ENCODE results near the gene FGF12.
"Not testable (repeated sequence)": the region's sequence is repeated elsewhere in the genome, so short reads cannot be mapped to it uniquely, and the experiment has no call there.

The FGF12 gene

GRCh38 chr3:192711126-192711525, 16.2 kb downstream of the FGF12 start:
- H3K18ac ChIP-seq (ENCODE audit: low read depth in 1 of 2, low read length in 2 of 2); H3K4me1 ChIP-seq (ENCODE audit: control insufficient read depth, insufficient read depth, low read depth, low read length); H3K9me3 ChIP-seq (ENCODE audit: control insufficient read depth, low read length); DNase-seq; H3K23ac ChIP-seq (ENCODE audit: low read length in 2 of 2); H3K14ac ChIP-seq (ENCODE audit: low read length in 2 of 2); H2BK12ac ChIP-seq (ENCODE audit: low read length in 2 of 2); H2BK15ac ChIP-seq (ENCODE audit: low read depth, poor library complexity, severe bottlenecking); H3K4ac ChIP-seq (ENCODE audit: low read depth in 1 of 2, low read length in 2 of 2); H3K4me2 ChIP-seq (ENCODE audit: low read length, poor library complexity, severe bottlenecking); H3K27me3 ChIP-seq (ENCODE audit: control insufficient read depth in 1 of 2, insufficient read depth in 1 of 2, low read length in 2 of 2); H3K4me3 ChIP-seq (ENCODE audit: insufficient read depth in 1 of 2, low read depth in 1 of 2, low read length in 2 of 2); H2BK5ac ChIP-seq (ENCODE audit: low read depth, low read length, poor library complexity, severe bottlenecking); H2AFZ ChIP-seq (ENCODE audit: low read depth, low read length); H2BK120ac ChIP-seq (ENCODE audit: low read depth, low read length); H3K36me3 ChIP-seq (ENCODE audit: control insufficient read depth in 1 of 2, insufficient read depth in 2 of 2, low read depth in 1 of 2, low read length in 2 of 2); H4K91ac ChIP-seq (ENCODE audit: low read length); H4K8ac ChIP-seq (ENCODE audit: low read length); H3K27ac ChIP-seq (ENCODE audit: low read length, poor library complexity, severe bottlenecking); H3K79me1 ChIP-seq (replicated peaks; ENCODE audit: low read length, poor library complexity, severe bottlenecking); H3K9ac ChIP-seq (ENCODE audit: low read length); H2AK5ac ChIP-seq (ENCODE audit: low read length, severe bottlenecking): not testable (repeated sequence)
- WGBS = 93% methylated on average over 19 of the region's 22 CpGs

DNA sequence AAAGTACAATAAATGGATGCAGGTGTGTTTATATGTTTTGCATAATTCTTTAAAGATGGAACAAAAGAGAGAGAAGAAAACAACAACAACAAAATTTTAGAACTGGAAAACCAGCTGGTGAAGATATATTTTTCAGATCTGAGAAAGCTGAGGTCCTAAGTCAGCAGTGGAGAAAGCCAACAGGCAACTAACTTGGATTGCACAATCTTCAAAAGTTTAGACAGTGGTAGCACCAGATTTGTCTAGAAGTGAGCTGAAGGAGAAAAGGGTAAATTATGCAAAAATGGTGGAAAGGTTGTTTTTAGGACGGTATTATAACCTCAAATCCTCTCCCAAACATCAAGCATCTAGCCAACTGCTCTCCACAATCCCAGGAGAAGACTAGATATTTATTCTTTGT, 17.0 kb downstream of the FGF12 start:
- Histone ChIP-seq H3K4me3 (ENCODE audit: insufficient read depth in 1 of 2, low read depth in 1 of 2, low read length in 2 of 2) (no peak overlapping the region), H3K4me2 (ENCODE audit: low read length, poor library complexity, severe bottlenecking) (no peak overlapping the region), H3K36me3 (ENCODE audit: control insufficient read depth in 1 of 2, insufficient read depth in 2 of 2, low read depth in 1 of 2, low read length in 2 of 2) (no peaks in the 10 kb centered on the region), H3K18ac (ENCODE audit: low read depth in 1 of 2, low read length in 2 of 2) (no peak overlapping the region), H3K14ac (ENCODE audit: low read length in 2 of 2) (no peak overlapping the region), H2BK120ac (ENCODE audit: low read depth, low read length) (no peak overlapping the region), H3K79me1 (replicated peaks; ENCODE audit: low read length, poor library complexity, severe bottlenecking) (no peaks in the 10 kb centered on the region), H3K4ac (ENCODE audit: low read depth in 1 of 2, low read length in 2 of 2) (no peak overlapping the region), H3K9me3 (ENCODE audit: control insufficient read depth, low read length) (no peaks in the 10 kb centered on the region), H2BK5ac (ENCODE audit: low read depth, low read length, poor library complexity, severe bottlenecking) (no peak overlapping the region), H3K27ac (ENCODE audit: low read length, poor library complexity, severe bottlenecking) (no peak overlapping the region), H4K91ac (ENCODE audit: low read length) (no peak overlapping the region), H3K23ac (ENCODE audit: low read length in 2 of 2) (no peak overlapping the region), H2BK15ac (ENCODE audit: low read depth, poor library complexity, severe bottlenecking) (no peak overlapping the region), H3K4me1 (ENCODE audit: control insufficient read depth, insufficient read depth, low read depth, low read length) (no peaks in the 10 kb centered on the region), H2AFZ (ENCODE audit: low read depth, low read length) (no peak overlapping the region), H4K8ac (ENCODE audit: low read length) (no peak overlapping the region), H3K9ac (ENCODE audit: low read length) (no peak overlapping the region), H2BK12ac (ENCODE audit: low read length in 2 of 2) (no peak overlapping the region), H3K27me3 (ENCODE audit: control insufficient read depth in 1 of 2, insufficient read depth in 1 of 2, low read length in 2 of 2) (no peaks in the 10 kb centered on the region), H2AK5ac (ENCODE audit: low read length, severe bottlenecking) (no peak overlapping the region)
- no CpG with 5 or more reads among the region's 1 CpG for WGBS
- no peak for DNase-seq

DNA sequence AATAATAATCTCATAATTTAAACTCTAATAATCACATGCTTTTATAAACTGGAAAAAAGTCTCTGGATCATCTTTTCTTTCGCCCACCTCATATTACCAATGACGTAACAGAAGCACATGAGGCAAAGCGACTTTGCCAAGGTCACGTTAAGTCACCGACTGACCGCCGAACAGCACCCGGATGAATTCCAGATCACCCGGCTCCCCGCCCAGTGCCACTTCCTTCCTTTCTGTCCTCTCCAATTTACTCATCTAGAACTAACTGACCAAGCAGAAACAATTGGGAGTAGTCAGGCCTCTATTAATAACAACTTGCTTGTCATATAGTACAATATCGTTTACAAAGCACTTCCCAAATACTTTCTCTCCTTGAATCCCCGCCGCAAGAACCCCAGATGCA, 21.1 kb downstream of the FGF12 start:
- H3K27ac ChIP-seq (ENCODE audit: low read length, poor library complexity, severe bottlenecking) = no peak overlapping the region
- H2BK120ac ChIP-seq (ENCODE audit: low read depth, low read length) = no peak overlapping the region
- no peaks in the 10 kb centered on the region for H3K4me1 ChIP-seq (ENCODE audit: control insufficient read depth, insufficient read depth, low read depth, low read length)
- WGBS = 90% methylated on average over 13 of the region's 13 CpGs
- H3K36me3 ChIP-seq (ENCODE audit: control insufficient read depth in 1 of 2, insufficient read depth in 2 of 2, low read depth in 1 of 2, low read length in 2 of 2) = no peaks in the 10 kb centered on the region
- H3K18ac ChIP-seq (ENCODE audit: low read depth in 1 of 2, low read length in 2 of 2) = no peak overlapping the region
- H3K79me1 ChIP-seq (replicated peaks; ENCODE audit: low read length, poor library complexity, severe bottlenecking) = no peaks in the 10 kb centered on the region
- H4K8ac ChIP-seq (ENCODE audit: low read length) = no peak overlapping the region
- H3K4me3 ChIP-seq (ENCODE audit: insufficient read depth in 1 of 2, low read depth in 1 of 2, low read length in 2 of 2) = no peak overlapping the region
- no peak overlapping the region for H2BK15ac ChIP-seq (ENCODE audit: low read depth, poor library complexity, severe bottlenecking)
- H2BK12ac ChIP-seq (ENCODE audit: low read length in 2 of 2) = no peak overlapping the region
- H3K4ac ChIP-seq (ENCODE audit: low read depth in 1 of 2, low read length in 2 of 2) = no peak overlapping the region
- no peaks in the 10 kb centered on the region for H3K9me3 ChIP-seq (ENCODE audit: control insufficient read depth, low read length)
- no peaks in the 10 kb centered on the region for H3K27me3 ChIP-seq (ENCODE audit: control insufficient read depth in 1 of 2, insufficient read depth in 1 of 2, low read length in 2 of 2)
- H2BK5ac ChIP-seq (ENCODE audit: low read depth, low read length, poor library complexity, severe bottlenecking) = no peak overlapping the region
- H2AFZ ChIP-seq (ENCODE audit: low read depth, low read length) = no peak overlapping the region
- H3K14ac ChIP-seq (ENCODE audit: low read length in 2 of 2) = no peak overlapping the region
- no peak overlapping the region for H4K91ac ChIP-seq (ENCODE audit: low read length)
- H2AK5ac ChIP-seq (ENCODE audit: low read length, severe bottlenecking) = no peak overlapping the region
- DNase-seq = no peak
- H3K9ac ChIP-seq (ENCODE audit: low read length) = no peak overlapping the region
- H3K23ac ChIP-seq (ENCODE audit: low read length in 2 of 2) = no peak overlapping the region
- H3K4me2 ChIP-seq (ENCODE audit: low read length, poor library complexity, severe bottlenecking) = no peak overlapping the region

- no peak overlapping the region for H3K27ac ChIP-seq (ENCODE audit: low read length, poor library complexity, severe bottlenecking)
- H3K4ac ChIP-seq (ENCODE audit: low read depth in 1 of 2, low read length in 2 of 2) = no peak overlapping the region
- DNase-seq = no peak
- H3K4me3 ChIP-seq (ENCODE audit: insufficient read depth in 1 of 2, low read depth in 1 of 2, low read length in 2 of 2) = no peak overlapping the region
- no peaks in the 10 kb centered on the region for H3K36me3 ChIP-seq (ENCODE audit: control insufficient read depth in 1 of 2, insufficient read depth in 2 of 2, low read depth in 1 of 2, low read length in 2 of 2)
- no peak overlapping the region for H3K23ac ChIP-seq (ENCODE audit: low read length in 2 of 2)
- H3K27me3 ChIP-seq (ENCODE audit: control insufficient read depth in 1 of 2, insufficient read depth in 1 of 2, low read length in 2 of 2) = no peaks in the 10 kb centered on the region
- no peaks in the 10 kb centered on the region for H3K4me1 ChIP-seq (ENCODE audit: control insufficient read depth, insufficient read depth, low read depth, low read length)
- H3K9me3 ChIP-seq (ENCODE audit: control insufficient read depth, low read length) = no peaks in the 10 kb centered on the region
- H2AK5ac ChIP-seq (ENCODE audit: low read length, severe bottlenecking) = no peak overlapping the region
- H4K8ac ChIP-seq (ENCODE audit: low read length) = no peak overlapping the region
- no peak overlapping the region for H3K14ac ChIP-seq (ENCODE audit: low read length in 2 of 2)
- H3K18ac ChIP-seq (ENCODE audit: low read depth in 1 of 2, low read length in 2 of 2) = no peak overlapping the region
- no peak overlapping the region for H2BK5ac ChIP-seq (ENCODE audit: low read depth, low read length, poor library complexity, severe bottlenecking)
- no peak overlapping the region for H2AFZ ChIP-seq (ENCODE audit: low read depth, low read length)
- H2BK15ac ChIP-seq (ENCODE audit: low read depth, poor library complexity, severe bottlenecking) = no peak overlapping the region
- H2BK120ac ChIP-seq (ENCODE audit: low read depth, low read length) = no peak overlapping the region
- no peaks in the 10 kb centered on the region for H3K79me1 ChIP-seq (replicated peaks; ENCODE audit: low read length, poor library complexity, severe bottlenecking)
- no peak overlapping the region for H4K91ac ChIP-seq (ENCODE audit: low read length)
- no peak overlapping the region for H2BK12ac ChIP-seq (ENCODE audit: low read length in 2 of 2)
- no peak overlapping the region for H3K4me2 ChIP-seq (ENCODE audit: low read length, poor library complexity, severe bottlenecking)
- no peak overlapping the region for H3K9ac ChIP-seq (ENCODE audit: low read length)
Observed at GRCh38 chr3:192700885-192701284, 26.5 kb downstream of the FGF12 start.
